ENCODE results near the gene OTOA. TPM values are rescaled to one million over a fixed set of nuclear protein-coding genes. Genes with fewer than 3 reads are reported as not detected.

Gene OTOA
- total and polyA plus RNA-seq, 2 of the 8 experiments (the other 6 are each of a cell fraction or from before 2014, with no cell fraction given), result 0.06 to 0.32 TPM

GRCh38 chr16:21697032-21697431 lies 33.3 kb downstream of the OTOA start:
- Histone ChIP-seq H3K27ac (ENCODE audit: low read depth, low read length) (no peak overlapping the region), H4K5ac (ENCODE audit: insufficient read length, low read depth, low read length) (no peak overlapping the region), H4K91ac (replicated peaks; ENCODE audit: insufficient read length, low read length) (no peak overlapping the region), H2BK5ac (ENCODE audit: low read depth, low read length) (no peak overlapping the region), H3K79me1 (ENCODE audit: low read depth, low read length) (no peaks in the 10 kb centered on the region), H3K18ac (ENCODE audit: extremely low read depth, low read length) (no peak overlapping the region), H2BK120ac (replicated peaks; ENCODE audit: low read depth, low read length) (no peak overlapping the region), H3K9ac (replicated peaks in 1 of 4; ENCODE audit: extremely low read depth in 1 of 4, low read depth in 3 of 4, low read length in 3 of 4) (no peak overlapping the region), H3K56ac (replicated peaks; ENCODE audit: insufficient read length, low read depth, low read length) (no peak overlapping the region), H3K9me3 (ENCODE audit: insufficient read depth in 2 of 2, low read depth in 1 of 2, low read length in 1 of 2) (no peaks in the 10 kb centered on the region), H2BK12ac (ENCODE audit: low read depth, low read length) (no peak overlapping the region), H2AFZ (ENCODE audit: low read length) (no peak overlapping the region), H2AK5ac (ENCODE audit: low read depth, low read length) (no peak overlapping the region), H4K8ac (ENCODE audit: extremely low read depth, insufficient read depth, low read length) (no peak overlapping the region), H3K4me1 (replicated peaks in 1 of 4; ENCODE audit: control insufficient read depth in 3 of 4, insufficient read depth in 4 of 4, low read length in 3 of 4) (peaks cover 0 to 2% (median 1%) of the 10 kb centered on the region in 4 experiments; a peak in 2 of 7 replicates), H3K27me3 (replicated peaks in 1 of 4; ENCODE audit: control insufficient read depth in 3 of 4, extremely low read depth in 1 of 4, insufficient read depth in 3 of 4, low read length in 3 of 4) (no peaks in the 10 kb centered on the region), H3K23ac (ENCODE audit: insufficient read length) (no peak overlapping the region), H3K14ac (ENCODE audit: insufficient read length) (no peak overlapping the region), H3K4me2 (ENCODE audit: insufficient read depth in 1 of 2, low read depth in 2 of 2, low read length in 2 of 2) (no peak overlapping the region), H4K20me1 (replicated peaks in 1 of 2; ENCODE audit: control insufficient read depth in 1 of 2, insufficient read depth in 2 of 2, low read length in 2 of 2) (no peaks in the 10 kb centered on the region), H3K4me3 (ENCODE audit: extremely low read depth in 1 of 4, insufficient read depth in 2 of 4, low read depth in 3 of 4, low read length in 4 of 4) (no peak overlapping the region), H3K36me3 (ENCODE audit: control insufficient read depth in 2 of 4, insufficient read depth in 4 of 4, low read length in 3 of 4) (no peaks in the 10 kb centered on the region), H3K23me2 (ENCODE audit: low read depth, low read length) (no peaks in the 10 kb centered on the region), H3K4ac (replicated peaks; ENCODE audit: insufficient read length, low read depth, low read length) (no peak overlapping the region), H3K79me2 (ENCODE audit: control insufficient read depth in 1 of 2, insufficient read depth in 2 of 2, low read length in 2 of 2) (no peaks in the 10 kb centered on the region), H2BK20ac (ENCODE audit: low read length) (no peak overlapping the region), H2BK15ac (ENCODE audit: low read length) (no peak overlapping the region)
- 95% methylated on average over 5 of the region's 5 CpGs; no CpG with 5 or more reads in 1 of the 2 experiments for WGBS, 2 experiments (ENCODE audit: extremely low coverage in 1 of 2, insufficient coverage in 1 of 2, insufficient read length in 1 of 2, insufficient replicate concordance in 2 of 2, low coverage in 1 of 2, low lambda C conversion rate in 2 of 2, missing lambda C conversion rate in 1 of 2)
- POLR2A ChIA-PET (ENCODE audit: partially characterized antibody), result interaction anchor here (0.6 kb wide), 1 partner anchor 45 kb away, joined by 5 read pairs; the partner anchor contains the start of gene IGSF6
- CTCF ChIA-PET (ENCODE audit: partially characterized antibody), result interaction anchor here (0.6 to 9.9 kb wide), 4 partner anchors 13 to 113 kb away, joined by 5 to 93 read pairs (median 12); no protein-coding TSS in a partner anchor
- no peak for FAIRE-seq
- DNase-seq (ENCODE audit: low read depth in 1 of 2, low spot score in 2 of 2), result no peak
- TF ChIP-seq MAX (IDR thresholded peaks at IDR 0.05) (no peak), POLR2AphosphoS5 (IDR thresholded peaks at IDR 0.05; ENCODE audit: low read depth, low read length) (no peak), ASH2L (IDR thresholded peaks at IDR 0.05; ENCODE audit: low read length) (no peak), SRF (IDR thresholded peaks at IDR 0.05; ENCODE audit: low read depth, low read length) (no peak), E2F6 (IDR thresholded peaks at IDR 0.05) (no peak), EP300 (IDR thresholded peaks at IDR 0.05; ENCODE audit: borderline replicate concordance in 1 of 2, low read depth in 2 of 2, low read length in 2 of 2) (no peak), RFX5 (IDR thresholded peaks at IDR 0.05; ENCODE audit: borderline replicate concordance, low read depth, low read length) (no peak), SP1 (IDR thresholded peaks at IDR 0.05; ENCODE audit: low read depth, low read length) (no peak), RAD21 (IDR thresholded peaks at IDR 0.05 in 1 of 2, conservative IDR thresholded peaks at IDR 0.05 in 1 of 2; ENCODE audit: low read depth in 2 of 2, low read length in 2 of 2) (no peak), SP4 (IDR thresholded peaks at IDR 0.05; ENCODE audit: low read length) (no peak), RXRA (IDR thresholded peaks at IDR 0.05; ENCODE audit: insufficient read depth, low read depth, low read length) (no peak), HDAC2 (IDR thresholded peaks at IDR 0.05; ENCODE audit: borderline replicate concordance in 1 of 2, low read depth in 2 of 2, low read length in 2 of 2) (no peak), SAP30 (IDR thresholded peaks at IDR 0.05; ENCODE audit: insufficient read depth, insufficient replicate concordance, low read length) (no peak)

Measured in H1 (cell line).